Measurements from ENCODE around the gene ARHGAP30.

GRCh38 chr1:161020509-161021164 lies 49.1 kb downstream of the ARHGAP30 start, which contains the start of gene F11R:
- TF ChIP-seq POLR2A (IDR thresholded peaks at IDR 0.05), result peak in 3 of 4 donors; percentile 47 to 88 (median 60)
- TF ChIP-seq CTCF (IDR thresholded peaks at IDR 0.05), result peak; percentile 5 to 85 (median 60)
- peak; percentile 63 to 73 for TF ChIP-seq POLR2AphosphoS5 (IDR thresholded peaks at IDR 0.05)
- TF ChIP-seq EP300 (IDR thresholded peaks at IDR 0.05), result peak in 1 of 4 donors; percentile 15
